Gastrocnemius medialis (tissue), 4 donors: Measurements from ENCODE around the gene MSH3. TPM values are rescaled to one million over a fixed set of nuclear protein-coding genes. Genes with fewer than 3 reads are reported as not detected.

Source experiments
- ATAC-seq, 2 donors: fragments of 150-250 bp; one replicate each; pipeline ENCODE4 v1.9.1; 2016
- DNase-seq, 2 donors: peaks; one replicate each; pipeline ENCODE4 v3.0.0-alpha.2; 2019
- H3K27ac ChIP-seq, 4 donors: fragments of 200-600 bp; sonication (generic); 1 replicate in 1 of 4; 2 replicates in 3 of 4; pipeline ENCODE4 v1.5.1; 2016 to 2018; ENCODE audit warnings: mild to moderate bottlenecking in 2 of 4, moderate library complexity in 1 of 4
- H3K27me3 ChIP-seq, 3 donors: fragments of 200-600 bp; sonication (generic) in 2 of 3; 1 replicate in 1 of 3; 2 replicates in 2 of 3; pipeline versions ENCODE4 v1.5.1 to v1.6.0; 2016 to 2019; ENCODE audit warnings: mild to moderate bottlenecking in 1 of 3, moderate library complexity in 1 of 3
- H3K36me3 ChIP-seq, 2 donors: fragments of 200-600 bp; sonication (generic) in 1 of 2; one replicate each; pipeline ENCODE4 v1.5.1; 2017 to 2018
- H3K4me1 ChIP-seq, 2 donors: fragments of 200-600 bp; sonication (generic) in 1 of 2; one replicate each; pipeline ENCODE4 v1.5.1; 2016 to 2017; ENCODE audit warnings: mild to moderate bottlenecking in 2 of 2
- H3K4me3 ChIP-seq, 4 donors: fragments of 200-600 bp; sonication (generic) in 3 of 4; 1 replicate in 1 of 4; 2 replicates in 3 of 4; pipeline ENCODE4 v1.5.1; 2016 to 2019; ENCODE audit warnings: mild to moderate bottlenecking in 2 of 4
- H3K9me3 ChIP-seq, 3 donors: fragments of 200-600 bp; sonication (generic) in 2 of 3; 1 replicate in 1 of 3; 2 replicates in 2 of 3; pipeline ENCODE4 v1.5.1; 2016 to 2019
- CTCF ChIP-seq, 5 experiments: fragments of 450-650 bp in 3 of 5; fragments of 200-600 bp in 2 of 5; sonication (generic) in 2 of 5; IDR thresholded peaks in 4 of 5; conservative IDR thresholded peaks in 1 of 5; 1 replicate in 4 of 5; 2 replicates in 1 of 5; pipeline ENCODE4 v1.5.1; 2016 to 2019; ENCODE audit warnings: antibody characterized with exemption in 5 of 5, mild to moderate bottlenecking in 3 of 5, moderate library complexity in 3 of 5
- POLR2A ChIP-seq, 2 donors: fragments of 450-650 bp; IDR thresholded peaks; one replicate each; pipeline ENCODE4 v1.6.1; 2017; ENCODE audit warnings: antibody characterized with exemption in 2 of 2, mild to moderate bottlenecking in 2 of 2, moderate library complexity in 2 of 2
- in situ Hi-C, 4 donors: fragments of 200-750 bp; cut with MboI; loops; one replicate each; pipeline versions ENCODE4 v1.15.0 to v1.8.0; 2017; ENCODE audit warnings: low sequenced_read_pairs in 4 of 4
- intact Hi-C: fragments of 100-400 bp; cut with DNase I; formaldehyde crosslinking; loops from one replicate; pipeline ENCODE4 v1.15.1; 2023; ENCODE audit warnings: low total_unique reads
- total RNA-seq, 4 donors: library from RNA; depleted of rRNA; stranded (reverse); fragments of >200 nt; gene quantifications; one replicate each; pipeline versions ENCODE4 v1.1.0 to v1.2.3, GENCODE V29; 2016

Gene MSH3
- total RNA-seq, 4 donors from 2014 or later, result 5.8 to 10.4 (median 7.2) TPM

- H3K36me3 ChIP-seq, result peaks cover 2 to 16% of the 10 kb centered on the region in 2 donors
- H3K27me3 ChIP-seq, result no peaks in the 10 kb centered on the region
- H3K4me1 ChIP-seq, result no peaks in the 10 kb centered on the region
- TF ChIP-seq CTCF (IDR thresholded peaks at IDR 0.05 in 4 of 5, conservative IDR thresholded peaks at IDR 0.05 in 1 of 5), result no peak
- no peak for TF ChIP-seq POLR2A (IDR thresholded peaks at IDR 0.05)
- intact Hi-C loops, result no loop called here
- in situ Hi-C loops, result no loop called here
- DNase-seq, result no peak
- no peak overlapping the region for H3K4me3 ChIP-seq
- ATAC-seq, result no peak
- H3K27ac ChIP-seq, result no peak overlapping the region
- H3K9me3 ChIP-seq, result no peaks in the 10 kb centered on the region
These were observed 86.5 kb downstream of the MSH3 start for GRCh38 chr5:80740999-80741398.

- DNase-seq, result no peak
- Histone ChIP-seq H3K27me3 (no peaks in the 10 kb centered on the region), H3K9me3 (no peaks in the 10 kb centered on the region), H3K4me3 (no peak overlapping the region), H3K27ac (no peak overlapping the region), H3K36me3 (peaks cover 2 to 28% of the 10 kb centered on the region in 2 donors), H3K4me1 (no peaks in the 10 kb centered on the region)
- no peak for TF ChIP-seq POLR2A (IDR thresholded peaks at IDR 0.05)
- intact Hi-C loops, result no loop called here
- in situ Hi-C loops, result no loop called here
- ATAC-seq, result no peak
These were observed 89.7 kb downstream of the MSH3 start for GRCh38 chr5:80744149-80744548.

- in situ Hi-C loops (no loop called here), intact Hi-C loops (no loop called here)
- no peak overlapping the region for H3K27ac ChIP-seq
- no peak for ATAC-seq
- TF ChIP-seq POLR2A (IDR thresholded peaks at IDR 0.05), result no peak
- no peak for TF ChIP-seq CTCF (IDR thresholded peaks at IDR 0.05 in 4 of 5, conservative IDR thresholded peaks at IDR 0.05 in 1 of 5)
- no peaks in the 10 kb centered on the region for H3K27me3 ChIP-seq
- H3K4me3 ChIP-seq, result no peak overlapping the region
- no peaks in the 10 kb centered on the region for H3K4me1 ChIP-seq
- peaks cover 2 to 28% of the 10 kb centered on the region in 2 donors for H3K36me3 ChIP-seq
- no peaks in the 10 kb centered on the region for H3K9me3 ChIP-seq
- DNase-seq, result no peak
These were observed 91.0 kb downstream of the MSH3 start for GRCh38 chr5:80745490-80745889.

- H3K36me3 ChIP-seq, result peaks cover 2 to 28% of the 10 kb centered on the region in 2 donors
These were observed 93.5 kb downstream of the MSH3 start for GRCh38 chr5:80747922-80748321.

GRCh38 chr5:80752427-80752826 is 98.0 kb downstream of the MSH3 start:
- Histone ChIP-seq H3K27ac (no peak overlapping the region), H3K4me3 (no peak overlapping the region), H3K4me1 (peaks cover 0 to 4% of the 10 kb centered on the region in 2 donors), H3K9me3 (no peaks in the 10 kb centered on the region), H3K36me3 (peaks cover 0 to 5% of the 10 kb centered on the region in 2 donors), H3K27me3 (no peaks in the 10 kb centered on the region)
- in situ Hi-C loops (no loop called here), intact Hi-C loops (no loop called here)
- ATAC-seq, result no peak
- TF ChIP-seq CTCF (IDR thresholded peaks at IDR 0.05 in 4 of 5, conservative IDR thresholded peaks at IDR 0.05 in 1 of 5), result no peak
- TF ChIP-seq POLR2A (IDR thresholded peaks at IDR 0.05), result no peak
- no peak for DNase-seq

More at GRCh38 chr5:80747922-80748321, 93.5 kb downstream of the MSH3 start:
- in situ Hi-C loops (no loop called here), intact Hi-C loops (no loop called here)
- Histone ChIP-seq H3K4me1 (no peaks in the 10 kb centered on the region), H3K9me3 (no peaks in the 10 kb centered on the region), H3K4me3 (no peak overlapping the region), H3K27ac (no peak overlapping the region), H3K27me3 (no peaks in the 10 kb centered on the region)
- ATAC-seq (no peak), DNase-seq (no peak)
- TF ChIP-seq CTCF (IDR thresholded peaks at IDR 0.05 in 4 of 5, conservative IDR thresholded peaks at IDR 0.05 in 1 of 5), result no peak
- no peak for TF ChIP-seq POLR2A (IDR thresholded peaks at IDR 0.05)
